Measurements from ENCODE around the gene ADGRL1.
"Not testable (repeated sequence)": the region's sequence is repeated elsewhere in the genome, so short reads cannot be mapped to it uniquely, and the experiment has no call there.

The ADGRL1 gene

DNA sequence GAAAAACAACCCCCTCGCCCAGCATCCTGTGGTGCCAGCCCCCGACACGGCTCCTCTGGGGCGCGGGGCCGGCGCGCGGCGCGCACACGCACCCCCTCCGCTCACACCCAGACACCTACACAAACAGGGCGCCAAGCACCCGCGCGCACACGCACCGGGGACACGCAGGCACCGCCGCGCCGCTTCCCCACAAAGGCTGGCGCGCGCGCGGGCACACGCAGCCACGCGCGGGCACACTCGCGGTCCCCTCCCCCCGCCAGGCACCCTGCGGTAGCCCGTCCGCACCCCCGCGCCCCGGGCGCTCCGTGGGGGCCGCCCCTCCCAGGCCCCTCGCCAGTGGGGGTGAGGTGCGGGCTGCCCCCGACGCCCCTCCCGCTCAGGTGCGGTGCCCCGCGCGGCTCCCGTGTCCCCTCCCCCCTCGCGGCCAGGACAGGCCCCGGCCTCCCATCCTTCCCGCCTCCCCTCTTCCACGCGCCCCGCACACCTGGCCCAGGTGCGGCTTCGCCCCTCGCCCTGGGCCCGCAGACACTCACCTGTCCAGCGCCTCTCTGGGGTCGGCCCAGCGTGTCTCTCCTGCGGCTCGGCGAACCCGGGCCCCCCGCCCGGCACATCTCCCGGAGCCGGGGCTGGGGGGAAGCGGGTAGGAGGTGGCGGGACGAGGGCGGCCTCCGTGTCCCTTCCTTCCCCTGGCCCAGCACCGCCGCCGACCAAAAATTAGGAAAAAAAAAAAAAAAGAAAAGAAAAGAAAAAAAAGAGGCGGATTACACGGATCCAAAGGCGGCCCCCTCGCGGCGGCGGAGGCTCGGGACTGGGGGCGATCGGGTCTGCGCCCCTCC lies at the start of gene ADGRL1:
TSS of gene ADGRL1 (minus strand) at position 718 of the 836 bp plus-strand sequence. CDS start 22,567 bp downstream, outside the sequence.
- DNase-seq (ENCODE audit: low read depth in 1 of 2, low spot score in 1 of 2), result not testable (repeated sequence)

DNA sequence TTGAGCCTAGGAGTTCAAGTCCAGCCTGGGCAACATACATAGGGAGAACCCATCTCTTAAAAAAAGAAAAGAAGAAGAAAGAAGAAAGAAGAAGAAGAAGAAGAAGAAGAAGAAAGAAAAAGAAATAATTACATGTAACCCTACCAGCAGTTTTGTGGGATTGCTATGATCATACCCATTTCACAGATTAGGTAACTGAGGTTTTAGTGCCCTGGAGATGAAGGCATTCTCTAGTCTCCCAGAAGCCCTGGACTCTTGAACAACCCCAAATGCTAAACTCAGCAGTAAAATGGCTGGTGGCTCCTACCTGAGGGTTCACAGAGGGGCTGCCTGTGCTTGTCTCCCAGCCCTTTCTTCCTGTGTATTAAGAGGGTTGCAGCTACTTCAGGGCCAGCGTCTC lies 49.3 kb upstream of the ADGRL1 start:
- not testable (repeated sequence) for DNase-seq (ENCODE audit: low read depth in 1 of 2, low spot score in 1 of 2)

DNA sequence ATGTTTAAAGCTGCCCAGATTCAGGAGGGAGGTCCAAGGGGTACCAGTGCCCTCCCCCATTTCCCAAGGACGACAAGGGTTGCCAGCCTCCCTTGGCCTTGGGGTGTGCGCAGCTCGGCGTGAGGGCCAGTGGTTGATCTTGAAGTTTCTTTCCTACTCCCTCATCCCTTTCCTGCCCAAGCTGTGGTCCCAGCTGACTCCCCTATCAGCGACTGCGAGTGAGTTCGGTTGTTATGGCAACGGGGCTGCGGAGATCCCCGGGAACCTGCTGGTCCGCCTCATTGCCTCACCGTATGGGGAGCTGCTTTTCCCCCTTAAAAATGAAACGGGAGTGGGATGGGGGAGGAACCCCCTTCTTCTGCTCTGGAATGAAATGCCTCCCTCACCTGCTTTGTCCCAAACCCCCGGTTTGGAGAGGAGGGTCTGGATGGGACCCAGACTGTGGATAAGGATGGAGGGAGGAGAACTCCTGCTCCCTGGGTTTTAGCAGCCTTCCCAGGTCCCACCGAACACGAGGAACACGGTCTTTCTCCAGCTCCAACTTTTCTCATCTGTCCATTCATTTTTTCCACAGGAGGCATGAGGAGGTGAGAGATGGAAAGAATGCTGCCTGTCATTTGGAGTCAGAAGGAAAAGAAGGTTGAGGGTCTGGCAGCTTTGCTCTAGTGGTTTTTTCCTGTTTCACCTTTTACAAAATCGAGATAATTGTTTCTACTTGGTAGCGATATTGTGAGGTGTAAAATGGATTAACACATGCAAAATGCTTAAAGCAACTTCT lies 48.0 kb upstream of the ADGRL1 start:
- not testable (repeated sequence) for DNase-seq (ENCODE audit: low read depth in 1 of 2, low spot score in 1 of 2)

DNA sequence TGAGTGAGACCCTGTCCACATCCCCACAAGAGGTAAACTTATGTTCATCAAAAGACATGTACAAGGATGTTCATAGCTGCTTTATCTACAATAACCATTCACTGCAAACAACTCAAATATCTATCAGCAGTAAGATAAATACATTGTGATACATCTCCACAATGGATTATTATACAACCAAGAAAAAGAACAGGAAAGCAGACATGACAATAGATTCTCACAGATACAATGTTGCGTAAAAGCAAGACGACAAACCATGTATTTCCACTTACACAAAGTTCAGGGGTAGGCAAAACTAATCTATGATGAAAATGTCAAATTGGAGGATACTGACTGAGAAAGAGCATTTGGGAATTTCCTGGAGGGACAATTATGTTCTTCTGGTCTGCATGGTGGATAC lies 46.2 kb upstream of the ADGRL1 start:
- not testable (repeated sequence) for DNase-seq (ENCODE audit: low read depth in 1 of 2, low spot score in 1 of 2)

DNA sequence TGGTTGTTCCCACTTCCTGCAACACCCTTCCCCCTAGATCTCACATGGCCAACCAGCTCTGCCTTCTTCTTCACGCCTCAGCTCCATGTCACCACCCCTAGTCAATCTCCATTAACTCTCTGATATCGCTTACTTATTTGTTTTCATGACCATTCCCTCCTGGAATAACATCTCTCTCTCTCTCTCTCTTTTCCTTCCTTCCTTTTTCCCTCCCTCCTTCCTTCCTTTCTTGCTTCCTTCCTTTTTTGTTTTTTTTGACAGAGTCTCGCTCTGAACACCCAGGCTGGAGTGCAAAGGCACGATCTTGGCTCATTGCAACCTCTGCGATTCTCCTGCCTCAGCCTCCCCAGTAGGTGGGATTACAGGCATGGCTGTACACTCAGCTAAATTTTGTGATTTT lies 44.9 kb upstream of the ADGRL1 start:
- DNase-seq (ENCODE audit: low read depth in 1 of 2, low spot score in 1 of 2), result no peak

DNA sequence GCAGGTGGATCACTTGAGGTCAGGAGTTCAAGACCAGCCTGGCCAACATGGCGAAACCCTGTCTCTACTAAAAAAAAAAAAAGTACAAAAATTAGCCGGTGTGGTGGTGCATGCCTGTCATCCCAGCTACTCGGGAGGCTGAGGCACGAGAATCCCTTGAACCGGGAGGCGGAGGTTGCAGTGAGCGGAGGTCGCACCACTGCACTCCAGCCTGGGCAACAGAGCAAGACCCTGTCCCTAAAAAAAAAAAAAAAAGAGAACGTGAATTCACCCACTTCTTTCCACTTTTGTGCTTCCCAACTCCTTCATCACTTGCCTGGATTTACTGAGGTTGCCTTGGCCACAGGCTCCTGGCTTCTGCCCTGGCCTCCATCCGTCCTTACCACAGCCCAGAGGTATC lies 44.3 kb upstream of the ADGRL1 start:
- not testable (repeated sequence) for DNase-seq (ENCODE audit: low read depth in 1 of 2, low spot score in 1 of 2)

DNA sequence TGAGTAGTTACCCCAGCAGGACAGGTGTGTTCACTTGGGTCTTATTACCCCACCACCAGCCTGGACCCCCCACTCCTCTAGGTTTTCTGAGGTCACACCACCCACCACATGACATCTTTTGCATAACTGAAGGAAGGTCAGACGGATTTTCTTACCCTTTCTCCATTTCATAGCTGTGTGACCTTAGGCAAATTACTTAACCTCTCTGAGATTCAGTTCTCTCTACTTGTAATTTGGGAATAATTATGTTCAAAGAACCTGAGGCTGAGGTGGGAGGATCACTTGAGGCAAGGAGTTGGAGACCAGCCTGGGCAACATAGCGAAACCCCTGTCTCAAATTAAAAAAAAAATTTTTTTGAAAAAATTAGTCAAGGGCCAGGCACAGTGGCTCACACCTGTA lies 43.9 kb upstream of the ADGRL1 start:
- not testable (repeated sequence) for DNase-seq (ENCODE audit: low read depth in 1 of 2, low spot score in 1 of 2)

DNA sequence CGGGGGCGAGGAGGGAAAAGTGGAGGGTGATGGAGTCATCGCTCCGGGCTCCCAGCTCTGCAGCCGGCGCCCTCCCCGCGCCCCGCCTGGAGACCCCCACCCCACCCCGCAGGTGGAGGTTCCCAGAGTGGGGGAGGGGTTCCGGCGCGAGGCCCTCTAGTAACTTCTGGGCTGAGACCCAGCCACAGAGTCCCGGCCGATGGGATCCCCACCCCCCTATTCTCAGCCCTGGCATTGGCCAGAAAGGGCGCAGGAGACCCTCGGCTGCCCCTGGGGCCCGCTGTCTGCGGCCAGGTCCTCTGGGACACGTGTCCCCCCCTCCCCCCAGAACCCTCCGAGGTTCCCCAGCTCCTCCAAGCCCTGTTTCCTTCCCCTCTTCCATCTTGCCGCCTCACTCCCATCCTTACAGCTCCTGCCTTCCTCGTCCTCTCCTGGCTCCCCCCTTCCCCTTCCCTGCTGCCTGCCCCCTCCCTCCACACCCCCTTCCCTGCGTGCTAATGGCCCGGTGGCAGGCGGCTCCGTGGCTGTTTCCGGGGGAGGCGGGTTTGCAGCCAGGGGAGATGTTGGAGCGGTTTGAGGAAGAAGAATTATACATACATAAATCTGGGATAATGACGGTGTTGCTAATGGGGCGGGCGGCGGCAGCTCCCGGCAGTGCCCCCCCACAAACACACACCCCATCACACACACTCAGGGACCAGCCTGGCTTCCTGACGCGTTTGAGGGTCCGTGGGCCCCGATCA lies 43.2 kb upstream of the ADGRL1 start:
- not testable (repeated sequence) for DNase-seq (ENCODE audit: low read depth in 1 of 2, low spot score in 1 of 2)

DNA sequence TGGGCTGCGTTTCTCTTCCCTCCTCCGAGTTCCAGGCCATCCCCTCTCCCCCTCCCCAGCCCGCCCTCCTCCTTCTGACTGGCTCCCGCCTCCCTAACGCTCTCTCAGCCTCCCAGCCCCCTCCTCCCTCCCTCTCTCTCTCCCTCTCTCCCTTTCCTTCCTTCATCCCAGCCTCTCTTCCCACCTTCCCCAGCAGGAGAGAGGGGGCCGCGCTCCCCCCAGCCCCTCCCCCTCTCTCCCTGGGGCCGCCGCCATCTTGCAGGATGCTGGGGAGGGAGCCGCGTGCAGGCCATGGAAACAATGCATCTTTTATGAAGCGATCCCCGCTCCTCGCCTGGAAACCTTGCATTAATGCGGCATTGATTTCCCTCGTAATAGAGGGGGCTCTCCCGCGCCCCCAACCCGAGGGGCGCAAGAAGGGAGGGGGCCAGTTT lies 42.6 kb upstream of the ADGRL1 start:
- peak in 1 of 2 donors; percentile 14 for DNase-seq (ENCODE audit: low read depth in 1 of 2, low spot score in 1 of 2)

DNA sequence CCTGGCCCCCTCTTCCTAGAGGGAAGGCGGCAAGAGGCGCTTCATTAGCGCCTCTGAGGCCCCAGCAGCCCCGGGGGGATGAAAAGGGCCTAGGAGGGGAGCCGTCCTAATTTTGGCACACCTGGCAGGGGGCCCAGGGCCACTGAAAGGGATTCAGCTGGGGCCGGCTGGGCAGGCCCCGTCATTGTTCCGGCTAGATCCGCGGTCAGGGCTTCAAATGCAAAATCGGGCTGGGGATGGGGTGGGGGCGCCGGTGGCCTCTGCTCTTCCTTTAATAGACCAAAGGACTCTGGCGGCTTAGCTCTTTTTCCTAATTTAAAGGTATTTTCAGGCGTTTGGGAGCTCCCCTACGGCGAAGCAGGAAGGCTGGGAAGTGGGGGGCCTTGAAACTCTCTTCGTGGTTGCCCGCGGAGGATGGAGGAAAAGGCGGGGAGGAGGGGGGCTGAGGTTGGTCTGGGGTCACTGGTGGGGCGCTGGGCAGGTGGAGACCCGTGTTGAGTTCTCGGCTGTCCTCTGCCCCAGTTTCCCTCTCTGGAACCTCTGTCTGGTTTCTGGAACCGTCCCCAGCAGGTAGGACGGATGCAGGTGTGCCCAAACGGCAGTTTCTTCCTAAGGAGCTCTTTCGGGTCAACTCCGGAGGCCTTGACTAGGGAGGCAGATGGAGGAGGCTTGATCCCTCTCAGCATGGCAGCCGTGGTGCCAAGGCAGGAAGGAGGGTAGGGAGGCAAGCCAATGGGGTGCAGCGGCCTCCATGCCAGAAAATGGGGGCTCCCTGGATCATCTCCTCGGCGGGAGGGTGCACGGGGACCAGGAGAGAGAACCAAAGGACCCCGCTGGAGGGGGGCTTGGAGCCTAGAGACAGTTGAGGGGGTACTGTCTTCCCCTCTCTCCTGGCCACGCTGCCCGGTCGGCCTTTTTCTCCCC lies 41.8 kb upstream of the ADGRL1 start:
- DNase-seq (ENCODE audit: low read depth in 1 of 2, low spot score in 1 of 2), result not testable (repeated sequence)

DNA sequence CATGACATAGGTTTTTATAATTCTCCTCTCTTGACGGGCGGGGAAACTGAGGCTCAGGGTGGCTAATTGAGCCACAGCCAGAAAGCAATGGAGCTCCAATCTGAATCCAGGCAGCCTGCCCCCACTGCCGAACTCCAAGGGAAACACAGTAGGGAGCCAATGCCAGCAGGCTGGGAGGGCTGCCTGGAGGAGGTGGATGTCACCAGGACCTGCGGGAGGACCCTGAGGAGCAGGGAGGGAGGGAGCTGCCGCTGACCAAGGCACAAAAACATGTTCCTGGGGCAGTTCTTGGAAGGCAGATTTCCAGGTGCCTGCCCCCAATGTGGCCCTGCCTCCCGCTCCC lies 41.2 kb upstream of the ADGRL1 start:
- not testable (repeated sequence) for DNase-seq (ENCODE audit: low read depth in 1 of 2, low spot score in 1 of 2)

DNA sequence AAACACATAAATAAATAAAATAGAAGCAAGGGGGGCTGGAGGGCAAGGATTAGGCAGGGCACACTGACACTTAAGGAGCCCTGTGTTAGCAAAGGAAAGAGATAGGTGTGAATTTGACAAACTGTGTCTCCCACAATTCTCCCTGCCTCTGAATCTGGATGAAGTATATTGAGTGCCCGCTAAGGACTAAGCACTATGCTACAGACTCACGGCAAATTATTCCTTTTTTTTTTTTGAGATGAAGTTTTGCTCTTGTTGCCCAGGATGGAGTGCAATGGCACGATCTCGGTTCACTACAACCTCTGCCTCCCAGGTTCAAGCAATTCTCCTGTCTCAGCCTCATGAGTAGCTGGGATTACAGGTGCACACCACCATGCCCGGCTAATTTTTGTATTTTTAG lies 38.4 kb upstream of the ADGRL1 start:
- DNase-seq (ENCODE audit: low read depth in 1 of 2, low spot score in 1 of 2), result not testable (repeated sequence)

DNA sequence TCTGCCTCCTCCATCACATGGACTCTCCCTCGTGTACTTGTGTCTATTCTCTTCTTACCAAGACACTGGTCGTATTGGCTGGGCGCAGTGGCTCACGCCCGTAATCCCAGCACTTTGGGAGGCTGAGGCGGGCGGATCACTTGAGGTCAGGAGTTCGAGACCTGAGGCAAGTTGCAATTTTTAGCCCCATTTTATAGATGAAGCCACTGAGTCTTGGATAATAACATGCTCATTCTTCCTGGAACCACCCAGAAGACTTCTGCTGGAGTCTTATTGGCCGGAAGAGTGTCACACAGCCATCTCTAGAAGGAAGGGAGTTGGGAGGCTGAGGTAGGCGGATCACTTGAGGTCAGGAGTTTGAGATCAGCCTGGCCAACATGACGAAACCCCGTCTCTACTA lies 37.7 kb upstream of the ADGRL1 start:
- DNase-seq (ENCODE audit: low read depth in 1 of 2, low spot score in 1 of 2), result not testable (repeated sequence)

DNA sequence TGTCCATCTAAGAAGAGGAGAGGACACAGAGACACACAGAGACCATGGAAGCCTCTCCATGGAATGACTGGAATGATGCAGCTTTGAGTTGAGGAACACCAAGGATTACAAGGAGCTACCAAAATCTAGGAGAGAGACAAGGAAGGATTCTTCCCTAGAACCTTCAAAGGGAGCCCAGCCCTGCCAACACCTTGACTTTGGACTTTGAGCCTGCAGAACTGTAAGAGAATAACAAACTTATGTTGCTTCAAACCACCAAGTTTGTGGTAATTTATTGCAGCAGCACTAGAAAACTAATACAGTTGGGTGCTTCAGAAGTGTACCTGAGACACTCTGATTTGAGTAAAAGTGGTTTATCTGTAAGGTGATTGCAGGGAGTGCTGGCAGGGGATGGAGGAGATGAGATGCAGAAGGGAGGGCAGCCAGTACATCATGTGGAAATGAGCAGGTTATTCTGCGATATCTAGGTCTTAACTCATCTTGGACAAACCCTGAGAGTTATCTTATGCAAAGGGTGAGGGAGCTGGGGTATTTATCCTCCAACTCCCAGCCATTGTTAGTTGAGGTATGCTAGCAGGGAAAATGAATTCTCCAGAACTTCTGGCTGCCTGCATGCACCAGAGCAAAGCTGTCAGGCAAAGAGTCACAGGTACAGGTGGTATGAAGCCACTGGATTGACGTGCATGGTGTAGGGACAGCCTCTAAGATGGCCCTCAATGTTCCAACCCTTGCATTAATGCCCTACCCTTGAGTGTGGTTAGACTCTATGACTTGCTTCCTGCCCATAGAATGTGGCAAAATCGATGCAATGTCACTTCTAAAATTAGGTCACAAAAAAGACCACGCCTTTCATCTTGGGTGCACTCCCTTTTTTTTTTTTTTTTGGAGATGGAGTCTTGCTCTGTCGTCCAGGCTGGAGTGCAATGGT lies 31.3 kb upstream of the ADGRL1 start:
- no peak for DNase-seq (ENCODE audit: low read depth in 1 of 2, low spot score in 1 of 2)

DNA sequence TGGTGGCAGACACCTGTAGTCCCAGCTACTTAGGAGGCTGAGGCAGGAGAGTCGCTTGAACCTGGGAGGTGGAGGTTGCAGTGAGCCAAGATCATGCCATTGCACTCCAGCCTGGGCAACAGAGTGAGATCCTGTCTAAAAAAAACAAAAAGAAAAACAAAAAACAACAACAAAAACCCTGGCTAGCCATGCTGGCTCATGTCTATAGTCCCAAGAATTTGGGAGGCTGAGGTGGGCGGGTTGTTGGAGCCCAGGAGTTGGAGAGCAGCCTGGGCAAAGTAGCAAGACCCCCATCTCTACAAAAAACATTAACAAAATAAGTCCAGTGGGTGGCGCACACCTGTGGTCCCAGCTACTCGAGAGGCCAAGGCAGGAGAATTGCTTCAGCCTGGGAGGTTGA lies 27.0 kb upstream of the ADGRL1 start:
- DNase-seq (ENCODE audit: low read depth in 1 of 2, low spot score in 1 of 2), result not testable (repeated sequence)

DNA sequence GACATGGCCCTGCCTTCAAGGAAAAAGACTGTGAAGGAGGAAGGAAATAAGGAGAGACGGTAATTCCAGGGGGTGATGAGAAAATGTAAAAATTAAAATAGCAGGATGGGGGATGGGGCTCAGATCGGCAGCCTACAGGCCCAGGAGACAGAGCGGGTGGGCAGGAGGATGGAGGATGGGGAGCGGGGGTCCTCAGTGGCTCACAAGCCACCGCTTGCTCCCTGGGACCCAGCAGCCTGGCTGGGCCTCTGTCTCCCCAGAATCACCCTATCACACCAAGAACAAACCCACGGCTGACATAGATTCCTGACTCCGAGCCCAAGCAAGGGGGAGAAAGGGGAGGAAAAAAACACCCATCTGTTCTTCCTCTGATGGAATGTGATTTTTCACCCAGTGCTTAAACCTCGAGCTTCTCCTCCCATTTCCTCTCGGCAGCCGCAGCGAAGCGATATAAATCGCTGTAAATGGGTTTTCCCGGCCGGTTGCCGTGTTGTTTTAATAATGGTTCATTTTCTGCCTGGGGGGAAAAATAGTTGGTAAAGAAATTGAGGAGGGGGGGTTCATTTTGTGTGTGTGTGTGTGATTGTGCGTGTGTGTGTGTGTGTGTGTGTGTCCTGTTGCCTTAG lies 22.6 kb upstream of the ADGRL1 start:
- DNase-seq (ENCODE audit: low read depth in 1 of 2, low spot score in 1 of 2), result not testable (repeated sequence)

DNA sequence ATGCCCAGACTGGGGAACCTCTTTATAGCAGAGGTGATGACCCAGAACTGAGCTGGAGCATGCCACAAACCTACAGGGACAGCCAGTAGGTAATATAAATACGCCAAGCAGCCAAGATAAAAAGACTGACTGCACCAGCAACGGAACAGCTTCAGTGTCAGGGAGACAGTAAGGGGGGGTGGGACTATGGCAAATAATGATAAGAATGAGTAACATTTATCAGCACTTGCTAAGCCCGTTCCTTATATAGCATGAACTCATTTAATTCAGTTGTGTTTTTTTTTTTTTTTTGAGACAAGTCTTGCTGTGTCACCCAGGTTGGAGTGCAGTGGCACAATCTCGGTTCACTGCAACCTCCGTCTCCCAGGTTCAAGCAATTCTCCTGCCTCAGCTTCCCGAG lies 20.5 kb upstream of the ADGRL1 start:
- DNase-seq (ENCODE audit: low read depth in 1 of 2, low spot score in 1 of 2), result not testable (repeated sequence)

DNA sequence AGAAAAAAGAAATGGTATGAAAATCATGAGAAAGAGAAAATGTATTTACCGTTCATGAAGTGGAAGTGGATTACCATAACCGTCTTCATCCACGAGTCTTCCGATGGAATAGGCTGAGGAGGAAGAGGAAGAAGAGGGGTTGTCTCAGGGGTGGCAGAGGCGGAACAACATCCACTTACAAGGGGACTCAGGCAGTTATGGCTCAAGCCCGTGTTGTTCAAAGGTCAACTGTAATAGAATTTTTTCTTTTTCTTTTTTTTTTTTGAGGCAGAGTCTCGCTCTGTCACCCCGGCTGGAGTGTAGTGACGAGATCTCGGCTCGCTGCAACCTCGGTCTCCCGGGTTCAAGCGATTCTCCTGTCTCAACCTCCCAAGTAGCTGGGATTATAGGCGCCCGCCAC lies 16.9 kb upstream of the ADGRL1 start:
- no peak for DNase-seq (ENCODE audit: low read depth in 1 of 2, low spot score in 1 of 2)

DNA sequence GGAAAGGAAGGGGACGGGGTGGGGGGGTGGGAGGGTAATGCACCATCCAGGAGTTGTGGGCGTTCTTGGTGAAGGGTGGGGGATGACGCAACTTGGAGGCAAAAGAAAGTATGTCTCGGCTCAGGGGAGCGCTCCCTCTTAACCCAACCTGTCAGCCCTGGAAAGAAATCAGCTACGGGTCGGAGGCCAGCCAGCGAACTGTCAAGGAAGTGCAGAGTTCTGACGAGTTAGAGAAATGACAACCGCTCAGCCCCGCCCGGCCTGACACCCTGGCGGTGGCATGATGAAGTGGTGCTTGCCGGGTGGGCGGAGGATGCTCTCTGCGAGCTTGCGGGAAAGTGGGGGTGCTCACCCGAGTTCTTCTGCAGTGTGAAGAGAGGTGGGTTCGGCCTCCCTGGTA lies 15.4 kb upstream of the ADGRL1 start:
- peak; percentile 35 to 55 for DNase-seq (ENCODE audit: low read depth in 1 of 2, low spot score in 1 of 2)
